Endothelial cell of hepatic sinusoid (primary cell): ENCODE data around the gene VPS13C.

Experiments used
- in situ Hi-C: cut with HindIII; loops from 2 replicates; pipeline ENCODE4 v1.10.0; 2017; ENCODE audit warnings: low sequenced_read_pairs

Gene VPS13C

GRCh38 chr15:61880084-61880483 is 180.2 kb downstream of the VPS13C start:
- in situ Hi-C loops = no loop called here

- in situ Hi-C loops = no loop called here
Observed at GRCh38 chr15:61879219-61879618, 181.0 kb downstream of the VPS13C start.

DNA sequence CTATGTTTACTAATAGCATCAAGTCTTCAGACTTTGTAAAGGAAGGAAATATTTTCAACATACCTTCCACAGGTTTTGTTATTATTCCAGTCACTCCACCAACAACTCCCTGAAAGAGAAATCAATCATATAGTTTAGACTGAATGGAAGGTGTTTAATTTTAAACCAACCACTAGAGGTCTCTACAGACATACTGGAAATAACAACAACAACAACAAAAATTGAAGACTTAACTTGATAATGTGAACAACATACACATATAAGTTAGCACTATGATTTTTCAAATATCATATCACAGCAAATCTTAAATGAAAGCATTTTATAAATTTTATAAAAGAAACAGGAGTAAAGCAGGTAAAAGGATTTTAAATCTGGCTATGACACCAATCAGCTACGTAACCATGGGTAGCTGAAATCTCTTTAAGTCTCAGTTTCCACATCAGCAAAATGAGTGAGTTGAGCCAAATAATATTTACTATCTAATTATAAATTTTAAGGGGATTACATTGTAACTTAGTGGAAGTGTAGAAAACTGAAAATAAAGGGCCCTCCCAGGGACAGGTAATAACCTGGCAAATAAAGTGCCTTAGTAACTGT is 188.2 kb downstream of the VPS13C start:
- in situ Hi-C loops = no loop called here

GRCh38 chr15:61869656-61870055 is 190.6 kb downstream of the VPS13C start:
- in situ Hi-C loops = no loop called here

GRCh38 chr15:61861962-61862361 is 198.3 kb downstream of the VPS13C start:
- in situ Hi-C loops = no loop called here

- in situ Hi-C loops = no loop called here
Observed at GRCh38 chr15:61857169-61857829, 202.9 kb downstream of the VPS13C start.

GRCh38 chr15:61856295-61856694 is 204.0 kb downstream of the VPS13C start:
- in situ Hi-C loops = no loop called here

DNA sequence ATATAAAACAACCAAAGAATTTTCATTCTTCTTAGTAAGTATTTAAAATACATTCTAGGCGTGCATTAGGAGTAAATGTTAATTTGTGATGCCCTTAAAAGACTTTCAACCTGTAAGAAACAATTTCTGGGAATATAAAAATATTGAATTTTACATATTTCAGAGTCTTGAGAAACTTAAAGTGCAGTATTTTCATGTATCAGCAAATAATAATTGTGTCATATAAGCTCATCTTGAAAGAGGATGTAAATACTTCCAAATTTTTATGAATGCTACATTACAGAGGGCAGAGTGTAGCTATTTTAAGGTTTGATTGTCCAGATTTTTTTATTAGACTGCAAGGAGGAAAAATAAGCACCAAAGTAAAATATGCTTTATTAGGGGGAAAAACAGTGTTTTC is 207.1 kb downstream of the VPS13C start:
- in situ Hi-C loops = no loop called here

- in situ Hi-C loops = no loop called here
Observed at GRCh38 chr15:61851955-61852354, 208.3 kb downstream of the VPS13C start.

DNA sequence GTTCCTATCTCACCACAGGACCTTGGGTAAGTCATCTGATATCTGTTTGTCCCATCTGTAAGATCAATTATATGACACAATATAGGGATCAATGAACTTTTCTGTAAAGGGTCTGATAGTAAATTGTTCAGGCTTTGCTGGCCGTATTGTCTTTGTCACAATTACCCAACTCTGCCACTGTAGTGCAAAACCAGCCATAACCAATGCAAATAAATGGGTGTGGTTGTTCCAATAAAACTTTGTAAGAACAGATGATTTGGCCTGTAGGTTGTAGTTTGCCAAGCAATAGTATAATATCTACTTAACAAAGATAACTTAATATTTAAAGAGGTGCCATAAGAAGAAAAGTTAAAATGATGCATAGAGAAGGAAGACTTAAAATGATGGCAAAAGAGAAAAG is 210.8 kb downstream of the VPS13C start:
- in situ Hi-C loops = no loop called here

DNA sequence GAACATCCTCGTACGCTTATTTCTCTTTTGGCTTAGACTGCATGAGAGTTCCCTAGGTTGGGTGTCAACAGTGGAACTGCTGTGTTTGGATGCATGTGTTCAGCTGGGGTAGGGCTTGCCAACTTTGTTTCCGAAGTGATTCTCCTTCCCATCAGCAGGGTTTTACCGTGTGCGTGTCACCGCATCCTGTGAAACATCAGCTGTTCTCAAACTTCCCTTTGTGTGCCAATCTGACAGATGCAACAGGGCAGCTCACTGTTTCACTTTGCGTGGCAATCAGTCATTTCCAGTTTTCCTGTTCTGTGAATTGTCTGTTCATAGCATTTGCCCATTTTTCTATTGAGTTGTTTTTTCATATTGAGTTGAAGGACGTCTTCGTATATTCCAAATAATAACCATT is 218.8 kb downstream of the VPS13C start:
- in situ Hi-C loops = no loop called here

DNA sequence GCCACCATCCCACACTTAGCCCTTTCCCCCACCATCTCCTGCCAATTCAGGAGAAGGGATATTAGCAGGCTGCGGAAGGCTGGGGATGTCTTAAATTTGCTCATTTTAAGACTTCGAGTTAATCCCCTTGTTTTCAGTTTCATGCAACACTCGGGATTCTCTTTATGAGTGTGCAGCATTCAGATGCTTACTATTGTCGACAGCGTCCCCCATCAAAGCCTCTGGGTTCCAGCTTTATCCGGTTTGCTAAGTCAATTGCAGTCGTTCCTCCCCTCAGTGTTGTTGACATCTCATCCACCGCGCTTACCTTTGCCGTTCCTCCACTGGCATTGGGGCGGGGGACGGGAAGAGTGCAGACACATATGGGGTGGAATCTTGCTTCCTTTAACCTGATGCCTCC is 220.2 kb downstream of the VPS13C start:
- in situ Hi-C loops = no loop called here

DNA sequence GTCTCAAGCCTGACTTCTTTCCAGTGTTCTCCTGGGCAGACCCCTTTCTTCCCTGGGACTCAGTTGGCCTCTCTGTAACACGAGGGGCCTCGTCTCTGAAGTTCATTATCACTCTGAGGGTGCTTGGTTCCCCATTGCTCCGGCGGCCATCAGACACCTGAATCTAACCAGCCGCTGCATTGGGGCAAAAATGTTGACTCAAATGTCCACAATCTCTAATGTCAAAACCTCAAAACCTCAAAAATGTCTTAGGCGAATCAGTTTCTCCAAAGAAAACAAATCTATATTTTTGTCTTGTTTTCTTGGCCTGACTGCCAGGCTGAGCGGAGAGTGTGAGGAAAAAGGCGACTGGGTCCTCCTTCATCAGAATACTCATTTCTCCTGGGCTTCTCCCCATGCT is 220.7 kb downstream of the VPS13C start:
- in situ Hi-C loops = no loop called here

- in situ Hi-C loops = no loop called here
Observed at GRCh38 chr15:61835496-61836106, 224.6 kb downstream of the VPS13C start.

DNA sequence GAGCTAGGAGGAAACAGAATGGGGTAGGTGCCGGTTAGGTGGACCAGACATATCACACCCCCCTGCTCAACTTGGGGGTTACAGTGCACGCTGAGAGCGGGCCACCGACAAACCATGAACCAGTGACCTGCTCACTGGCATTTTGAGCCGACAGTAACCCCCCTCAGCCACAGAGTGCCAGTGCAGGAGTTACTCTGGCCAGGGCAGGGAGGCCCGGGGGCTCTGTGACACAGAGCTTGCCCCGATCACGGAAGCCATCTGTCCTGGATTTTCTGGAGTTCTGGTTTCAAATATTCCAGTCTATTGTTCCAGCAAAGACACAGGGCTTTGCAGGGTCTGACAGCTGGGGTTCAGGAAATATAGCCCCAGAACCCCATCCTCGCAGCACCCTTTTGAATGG is 225.2 kb downstream of the VPS13C start:
- in situ Hi-C loops = no loop called here

GRCh38 chr15:61834076-61834697 is 226.1 kb downstream of the VPS13C start:
- in situ Hi-C loops = no loop called here

- in situ Hi-C loops = no loop called here
Observed at GRCh38 chr15:61832223-61832622, 228.0 kb downstream of the VPS13C start.

GRCh38 chr15:61831505-61831921 is 228.7 kb downstream of the VPS13C start:
- in situ Hi-C loops = no loop called here

DNA sequence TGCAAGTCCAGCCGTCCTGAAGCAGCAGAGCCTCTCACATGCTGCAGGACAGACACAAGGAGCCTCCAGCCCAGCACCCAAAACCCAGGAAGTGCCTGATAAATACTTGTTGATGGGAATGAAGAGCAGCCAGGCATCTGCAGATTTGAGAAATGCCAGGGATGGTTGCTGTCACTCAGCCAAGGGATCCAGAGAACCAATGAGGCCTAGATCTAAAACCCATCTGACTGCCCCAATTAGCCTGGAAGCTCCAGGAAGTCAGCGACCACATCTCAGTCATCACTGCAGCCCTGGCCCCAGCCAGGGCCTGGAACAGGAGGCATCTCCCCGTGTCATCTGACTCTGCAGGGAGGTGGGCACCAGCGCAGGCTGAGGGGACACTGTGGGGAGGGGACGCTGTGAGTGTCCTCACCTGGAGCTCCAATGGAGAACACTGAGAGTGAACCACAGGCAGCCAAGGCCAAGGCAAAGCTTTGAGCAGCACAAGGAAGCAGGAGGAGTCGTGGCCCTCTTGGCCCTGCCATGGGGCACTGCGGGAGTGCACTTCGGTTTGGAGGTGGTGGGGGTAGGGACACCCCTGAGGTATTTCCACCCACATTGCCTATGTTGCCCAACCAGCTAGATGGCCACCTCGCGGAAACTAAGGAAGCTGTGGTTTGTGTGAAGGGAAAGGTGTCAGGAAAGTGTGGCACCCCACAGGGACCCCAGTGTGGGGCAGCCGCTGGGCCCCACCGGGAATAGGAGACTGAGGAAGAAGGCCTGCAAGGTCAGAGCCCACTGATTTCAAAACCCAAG is 229.5 kb downstream of the VPS13C start:
- in situ Hi-C loops = no loop called here

DNA sequence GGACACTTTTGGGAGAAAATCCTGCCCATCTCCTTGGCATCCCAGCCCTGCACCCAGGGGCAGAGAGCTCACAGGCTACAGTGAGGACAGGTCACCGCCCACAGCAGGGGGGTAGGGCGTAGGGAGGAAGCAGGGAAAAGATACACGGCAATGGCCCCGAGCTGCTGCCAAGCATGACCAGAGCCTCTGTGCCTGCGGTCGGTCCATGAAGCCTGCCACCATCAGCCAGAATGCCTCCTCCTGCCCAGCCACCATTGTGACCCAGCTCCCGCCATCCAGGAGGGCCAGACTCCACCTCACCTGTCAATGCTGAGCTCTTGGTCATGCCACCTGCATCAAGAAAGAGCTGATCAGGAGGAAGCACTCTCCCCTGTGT is 230.7 kb downstream of the VPS13C start:
- in situ Hi-C loops = no loop called here

DNA sequence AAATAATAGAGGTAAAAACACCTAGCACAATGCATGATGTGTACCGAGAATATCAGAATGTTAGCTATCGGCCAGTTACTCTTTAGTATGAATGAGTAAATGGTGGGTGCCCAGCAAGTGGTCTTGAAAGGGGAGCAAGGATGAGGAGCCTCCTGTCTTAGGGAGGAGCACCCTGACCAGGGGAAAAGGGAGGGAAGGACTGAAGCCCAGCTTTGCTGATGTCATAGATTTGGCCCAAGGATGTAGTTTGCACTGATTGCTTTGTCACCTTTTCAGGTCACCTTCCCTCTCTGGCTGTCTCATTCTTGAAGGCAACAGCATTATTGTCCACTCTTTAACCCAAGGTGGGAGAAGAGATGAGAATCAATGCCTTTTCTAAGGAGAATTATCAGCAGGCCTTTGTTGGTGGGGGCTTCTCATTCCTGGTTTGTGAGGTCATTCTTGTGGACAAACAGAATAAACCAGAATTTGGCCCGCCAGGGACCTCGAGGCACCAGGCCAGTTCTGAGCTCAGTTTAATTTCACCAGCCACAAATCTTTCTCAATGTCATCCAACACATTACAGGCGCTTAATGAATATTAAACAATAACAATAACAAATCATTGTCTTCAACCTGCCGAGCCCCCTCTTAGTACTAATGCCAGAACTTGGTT is 231.3 kb downstream of the VPS13C start:
- in situ Hi-C loops = no loop called here
